HUES48 (cell line): ENCODE measurements around the gene GNAS-AS1.

ENCODE experiments used
- H3K27ac ChIP-seq: one replicate; pipeline ENCODE4 v1.7.0; 2013; ENCODE audit warnings: low read depth, low read length, inconsistent platforms
- H3K27me3 ChIP-seq: 2 replicates; pipeline ENCODE4 v1.6.1; 2013; ENCODE audit warnings: mild to moderate bottlenecking, low read length; ENCODE audit not compliant: control insufficient read depth, insufficient read depth
- H3K36me3 ChIP-seq: 2 replicates; pipeline ENCODE4 v1.6.1; 2013; ENCODE audit warnings: low read length; ENCODE audit not compliant: control insufficient read depth, insufficient read depth
- H3K4me1 ChIP-seq: 2 replicates; pipeline ENCODE4 v1.6.1; 2013; ENCODE audit warnings: mild to moderate bottlenecking, low read length; ENCODE audit not compliant: control insufficient read depth, insufficient read depth
- H3K4me3 ChIP-seq: 2 replicates; pipeline ENCODE4 v1.5.1; 2013; ENCODE audit warnings: mild to moderate bottlenecking, low read depth, low read length
- H3K9ac ChIP-seq: 2 replicates; pipeline ENCODE4 v1.6.1; 2013; ENCODE audit warnings: mild to moderate bottlenecking, low read depth, low read length, moderate library complexity
- H3K9me3 ChIP-seq: 2 replicates; pipeline ENCODE4 v1.6.1; 2013; ENCODE audit warnings: low read length; ENCODE audit not compliant: control insufficient read depth, insufficient read depth

GNAS-AS1 gene

DNA sequence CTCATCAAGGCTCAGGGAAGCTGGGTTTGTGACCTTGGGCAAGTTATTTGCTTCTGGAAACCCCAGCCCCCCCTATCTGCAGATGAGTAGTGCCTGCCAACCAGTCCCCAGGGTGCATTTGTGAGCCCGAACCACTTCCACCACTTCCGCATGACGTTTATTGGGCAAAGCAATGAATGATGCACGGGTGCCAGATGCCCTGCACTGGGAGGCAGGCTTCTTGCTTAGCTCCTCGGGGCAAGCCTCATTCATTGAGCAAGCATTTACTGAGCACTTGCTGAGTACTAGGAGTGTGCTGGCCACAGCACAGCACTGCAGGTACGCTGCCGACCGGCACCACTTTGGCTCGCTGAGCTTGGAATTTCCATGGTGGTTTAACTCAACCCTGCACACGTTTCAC, 60.2 kb downstream of the GNAS-AS1 start:
- Histone ChIP-seq H3K27me3 (no peaks in the 10 kb centered on the region), H3K9ac (no peak overlapping the region), H3K4me3 (no peak overlapping the region), H3K27ac (no peak overlapping the region), H3K9me3 (no peaks in the 10 kb centered on the region), H3K4me1 (0 out of 2 replicates have a peak, but pooled peaks cover 6% of the 10 kb centered on the region), H3K36me3 (no peaks in the 10 kb centered on the region)

DNA sequence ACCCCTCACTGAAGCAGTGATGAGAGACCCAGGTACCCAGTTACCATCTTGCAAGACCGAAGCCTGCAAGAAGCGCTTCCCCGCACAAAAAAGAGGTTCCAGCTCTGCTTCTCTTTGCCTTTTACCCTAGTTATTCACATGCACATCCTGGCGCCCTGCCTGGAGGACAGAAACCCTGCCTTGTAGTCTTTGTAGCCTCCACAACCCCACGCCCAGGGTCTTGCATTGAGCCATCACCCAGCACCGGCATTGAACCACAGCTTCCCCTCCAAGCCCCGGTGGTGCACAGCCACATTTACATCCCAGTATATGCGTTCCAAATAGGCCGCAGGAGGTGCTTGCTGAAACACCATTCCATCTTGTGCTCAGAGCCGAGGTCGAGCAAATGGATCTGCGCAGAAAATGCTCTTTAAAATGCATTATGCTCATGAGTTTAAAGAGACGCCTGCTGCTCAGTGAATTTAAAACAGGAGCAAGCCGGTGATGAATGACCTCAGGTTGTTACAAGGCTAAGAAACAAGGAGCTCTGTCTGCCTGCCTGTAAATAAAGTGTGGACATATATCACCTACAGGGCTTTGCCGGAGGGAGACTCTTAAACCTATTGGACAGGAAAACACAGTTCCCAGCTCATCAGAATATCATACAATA, 61.7 kb downstream of the GNAS-AS1 start:
- no peak overlapping the region for H3K9ac ChIP-seq

DNA sequence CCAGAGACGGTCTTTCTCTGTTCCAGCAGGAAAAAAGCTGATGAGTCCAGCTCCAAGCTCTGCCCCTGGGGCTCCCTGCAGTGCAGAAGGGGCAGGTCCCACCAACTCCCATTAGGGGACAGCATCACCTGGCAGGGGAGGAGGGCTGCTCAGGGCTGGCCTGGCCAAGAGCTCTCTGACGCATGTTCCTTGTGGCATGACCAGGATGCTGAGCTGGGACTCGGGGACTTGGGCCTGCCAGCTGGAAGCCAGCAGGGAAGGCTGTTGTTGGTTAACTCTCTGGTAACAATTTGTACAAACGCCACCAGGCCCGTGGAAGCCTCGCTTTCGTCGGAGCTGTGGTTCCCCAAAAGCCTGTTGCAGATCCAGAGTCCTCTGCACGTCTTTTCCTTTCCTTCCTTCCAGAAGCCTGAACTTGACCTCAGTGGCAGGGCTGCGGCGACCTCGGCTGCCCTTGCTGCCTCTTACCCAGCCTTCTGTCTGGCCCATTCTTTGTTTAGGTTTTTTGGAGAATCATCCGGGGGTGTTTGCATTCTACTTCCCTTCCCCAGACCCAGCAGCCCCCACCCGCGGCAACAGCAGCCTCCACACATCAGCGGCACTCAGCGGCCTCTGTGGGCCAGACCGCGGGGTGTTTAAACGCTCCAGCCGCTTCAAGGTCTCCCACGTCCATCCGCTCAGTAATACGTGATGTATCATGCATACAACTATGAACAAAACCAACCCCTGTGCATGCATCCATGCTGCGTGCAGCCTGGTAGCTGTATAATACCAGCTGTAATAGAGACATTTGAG, 63.3 kb downstream of the GNAS-AS1 start:
- Histone ChIP-seq H3K27me3 (peaks cover 2% of the 10 kb centered on the region; the same call in 1 of the 2 replicates), H3K27ac (no peak overlapping the region), H3K9me3 (no peaks in the 10 kb centered on the region), H3K4me1 (0 out of 2 replicates have a peak, but pooled peaks cover 6% of the 10 kb centered on the region), H3K36me3 (no peaks in the 10 kb centered on the region), H3K4me3 (no peak overlapping the region), H3K9ac (no peak overlapping the region)

More for the DNA sequence above, 61.7 kb downstream of the GNAS-AS1 start:
- Histone ChIP-seq H3K4me3 (no peak overlapping the region), H3K36me3 (no peaks in the 10 kb centered on the region), H3K27ac (no peak overlapping the region), H3K9me3 (no peaks in the 10 kb centered on the region), H3K27me3 (no peaks in the 10 kb centered on the region), H3K4me1 (0 out of 2 replicates have a peak, but pooled peaks cover 6% of the 10 kb centered on the region)

DNA sequence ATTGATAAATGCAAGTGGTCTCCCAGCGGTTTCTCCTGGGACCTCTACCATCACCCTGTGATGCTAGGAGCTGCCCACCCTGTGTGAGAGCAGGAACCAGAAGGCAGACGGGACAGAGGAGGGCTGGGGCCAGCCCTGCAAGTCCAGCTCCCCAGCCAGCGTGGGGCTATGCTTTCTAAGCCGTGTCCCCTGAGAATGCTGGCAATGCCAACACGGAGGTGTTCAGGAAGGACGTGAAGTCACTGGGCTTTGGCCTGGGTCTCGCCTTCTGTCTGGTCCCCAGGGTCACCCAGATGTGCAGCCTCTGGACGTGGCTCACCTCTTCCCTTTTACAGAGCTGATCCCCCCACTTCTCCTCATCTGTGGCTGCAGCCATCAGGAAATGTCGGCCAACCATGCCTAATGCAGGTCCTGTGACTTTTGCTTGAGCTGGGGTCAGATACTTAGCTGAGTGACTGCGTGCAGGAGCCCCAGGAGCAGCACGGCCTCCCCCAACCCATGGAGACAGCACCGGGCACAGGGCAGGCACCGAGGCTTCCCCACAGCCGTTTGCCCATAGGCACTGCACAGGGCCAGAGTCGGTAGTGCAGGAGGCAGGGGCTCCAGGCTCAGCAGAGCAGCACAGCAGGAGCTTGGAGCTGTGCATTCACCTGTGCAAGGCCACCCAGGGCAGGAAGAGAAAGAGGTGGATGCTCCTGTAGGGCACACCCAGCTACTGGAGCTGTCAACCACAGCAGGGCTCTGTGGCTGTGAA, 66.2 kb downstream of the GNAS-AS1 start:
- Histone ChIP-seq H3K9me3 (no peaks in the 10 kb centered on the region), H3K4me3 (no peak overlapping the region), H3K4me1 (peaks cover 7% of the 10 kb centered on the region), H3K36me3 (no peaks in the 10 kb centered on the region), H3K27ac (no peak overlapping the region), H3K9ac (no peak overlapping the region), H3K27me3 (peaks cover 2% of the 10 kb centered on the region; the same call in 1 of the 2 replicates)

DNA sequence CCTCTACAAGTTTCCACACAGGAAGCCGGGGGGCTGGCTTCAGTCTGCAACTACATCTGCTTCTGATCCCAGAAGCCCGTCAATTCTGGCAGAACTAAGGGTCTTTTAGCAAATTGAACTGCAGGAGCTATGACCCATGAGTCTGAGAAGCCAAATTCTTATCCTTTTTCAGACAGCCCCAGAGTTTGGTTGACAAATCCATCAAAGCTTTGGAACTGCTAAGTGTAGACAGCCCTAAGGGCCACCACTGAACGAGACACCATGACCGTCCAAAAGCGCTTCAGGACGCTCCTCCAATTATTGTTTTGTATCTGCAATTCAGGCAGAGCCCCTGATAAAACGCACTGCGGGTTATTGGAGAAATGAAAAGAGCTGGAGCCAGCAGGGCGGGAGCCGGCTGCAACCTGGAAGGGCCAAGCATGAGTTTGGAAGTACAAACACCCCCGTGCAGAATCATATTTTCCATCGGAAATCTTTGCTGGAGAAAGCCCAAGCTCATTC, 67.1 kb downstream of the GNAS-AS1 start:
- H3K27me3 ChIP-seq, result peaks cover 2% of the 10 kb centered on the region; the same call in 1 of the 2 replicates
- no peaks in the 10 kb centered on the region for H3K9me3 ChIP-seq
- no peaks in the 10 kb centered on the region for H3K36me3 ChIP-seq
- no peak overlapping the region for H3K27ac ChIP-seq
- H3K4me3 ChIP-seq, result no peak overlapping the region
- H3K9ac ChIP-seq, result no peak overlapping the region
- peaks cover 7% of the 10 kb centered on the region for H3K4me1 ChIP-seq

DNA sequence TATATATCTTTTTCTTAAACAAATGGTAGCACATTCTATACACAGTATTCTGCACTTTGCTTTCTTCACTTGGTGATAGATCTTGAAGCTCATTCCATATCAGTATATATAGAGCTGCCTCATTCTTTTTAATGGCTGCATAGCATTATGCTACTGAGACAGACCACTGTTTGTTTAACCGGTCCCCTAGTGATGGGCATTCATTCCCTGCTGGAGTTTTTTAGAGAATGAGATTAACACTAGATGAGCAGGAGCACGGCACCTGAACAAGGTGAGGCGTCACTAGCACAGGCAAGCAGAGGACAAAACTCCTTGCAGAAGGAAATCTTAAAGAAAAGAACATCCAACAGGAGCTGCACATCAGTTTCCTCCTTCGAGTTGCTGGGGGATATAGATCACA, 69.6 kb downstream of the GNAS-AS1 start:
- no peaks in the 10 kb centered on the region for H3K36me3 ChIP-seq
- H3K4me3 ChIP-seq, result no peak overlapping the region
- peaks cover 7% of the 10 kb centered on the region for H3K4me1 ChIP-seq
- H3K9me3 ChIP-seq, result no peaks in the 10 kb centered on the region
- no peak overlapping the region for H3K27ac ChIP-seq
- H3K27me3 ChIP-seq, result peaks cover 2% of the 10 kb centered on the region; the same call in 1 of the 2 replicates
- no peak overlapping the region for H3K9ac ChIP-seq

DNA sequence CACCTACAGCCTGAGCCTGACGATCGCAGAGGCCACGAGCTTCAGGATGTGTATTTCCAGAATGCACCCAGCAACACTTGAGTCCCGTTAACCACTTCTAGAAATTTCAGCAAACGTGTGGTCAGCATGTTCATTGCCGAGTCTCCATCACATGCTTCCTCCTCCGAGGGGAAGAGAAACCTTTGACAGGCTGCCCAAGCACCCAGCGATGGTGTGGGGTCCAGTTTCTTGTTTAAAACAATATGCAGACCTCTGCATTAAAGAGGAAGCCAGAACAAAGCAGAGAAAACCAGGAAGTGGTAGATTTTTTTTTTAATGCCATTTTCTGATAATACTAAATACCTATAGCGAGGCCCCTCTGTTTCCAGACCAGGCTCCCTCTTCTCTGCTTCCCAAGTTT, 71.9 kb downstream of the GNAS-AS1 start:
- no peaks in the 10 kb centered on the region for H3K36me3 ChIP-seq
- H3K27me3 ChIP-seq, result peaks cover 2% of the 10 kb centered on the region; the same call in 1 of the 2 replicates
- no peak overlapping the region for H3K4me3 ChIP-seq
- H3K9ac ChIP-seq, result no peak overlapping the region
- H3K4me1 ChIP-seq, result peaks cover 7% of the 10 kb centered on the region
- H3K9me3 ChIP-seq, result no peaks in the 10 kb centered on the region
- H3K27ac ChIP-seq, result no peak overlapping the region

DNA sequence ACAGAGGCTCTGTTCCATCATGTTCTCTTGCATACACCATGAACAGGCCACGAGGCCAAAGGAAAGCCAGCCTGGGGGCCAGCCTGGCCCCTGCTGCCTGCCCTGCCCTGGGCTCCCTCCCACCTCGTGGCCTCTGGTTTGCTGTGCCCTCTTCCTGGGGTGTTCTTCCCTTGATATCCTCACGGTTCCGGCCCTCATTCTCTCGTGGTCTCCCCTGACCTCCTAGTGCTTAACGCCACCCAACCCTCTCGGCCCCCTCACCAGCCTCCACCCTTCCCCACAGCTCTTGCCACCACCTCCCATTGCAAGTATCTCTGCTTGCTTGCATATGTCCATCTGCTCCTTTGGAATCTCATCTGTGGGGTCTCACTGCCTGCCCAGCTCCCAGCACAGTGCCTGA, 73.0 kb downstream of the GNAS-AS1 start:
- H3K27ac ChIP-seq, result no peak overlapping the region
- peaks cover 7% of the 10 kb centered on the region for H3K4me1 ChIP-seq
- H3K27me3 ChIP-seq, result no peaks in the 10 kb centered on the region; the same call in 1 of the 2 replicates
- H3K9me3 ChIP-seq, result no peaks in the 10 kb centered on the region
- H3K36me3 ChIP-seq, result no peaks in the 10 kb centered on the region
- no peak overlapping the region for H3K9ac ChIP-seq
- no peak overlapping the region for H3K4me3 ChIP-seq

DNA sequence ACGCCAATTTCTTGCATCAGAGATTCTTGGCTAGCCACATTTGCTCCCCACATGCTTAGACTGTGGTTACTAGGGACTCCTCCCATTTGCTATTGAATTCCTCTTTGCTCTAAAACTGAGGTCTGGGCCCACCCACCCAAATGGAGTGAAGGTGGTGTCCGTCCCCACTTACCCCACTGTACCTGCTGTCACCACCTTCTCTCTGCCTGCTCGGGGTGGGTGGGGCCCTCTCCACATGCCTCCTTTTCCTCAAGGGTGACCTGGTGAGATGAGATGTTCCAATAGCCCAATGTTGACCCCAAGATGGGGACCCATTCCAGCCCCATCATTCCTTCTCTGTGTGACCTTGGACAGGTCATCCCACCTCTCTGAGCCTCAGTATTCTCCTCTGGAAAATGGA, 74.6 kb downstream of the GNAS-AS1 start:
- Histone ChIP-seq H3K4me1 (no peaks in the 10 kb centered on the region), H3K4me3 (no peak overlapping the region), H3K9ac (no peak overlapping the region), H3K9me3 (no peaks in the 10 kb centered on the region), H3K27ac (no peak overlapping the region), H3K36me3 (no peaks in the 10 kb centered on the region), H3K27me3 (no peaks in the 10 kb centered on the region; the same call in 1 of the 2 replicates)

DNA sequence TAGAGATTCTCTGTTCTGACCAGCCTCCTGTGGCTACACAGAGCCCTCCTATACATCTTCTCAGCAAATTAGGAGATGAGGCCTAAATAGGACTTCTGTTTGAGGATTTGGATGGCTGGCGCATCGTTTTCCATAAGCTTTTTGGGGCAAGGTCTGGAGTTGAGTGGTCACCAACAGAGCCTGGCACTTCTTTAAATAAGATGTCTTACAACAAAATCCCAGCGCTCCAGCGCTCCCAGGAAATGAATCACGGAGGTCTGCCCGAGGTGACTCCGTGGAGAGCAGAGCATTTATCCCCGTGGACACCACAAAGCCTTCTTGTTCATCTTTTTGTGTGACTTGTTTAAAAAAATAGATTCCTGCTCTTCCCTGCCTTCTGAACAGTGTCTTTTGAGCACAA, 75.3 kb downstream of the GNAS-AS1 start:
- H3K36me3 ChIP-seq, result no peaks in the 10 kb centered on the region
- no peaks in the 10 kb centered on the region; the same call in 1 of the 2 replicates for H3K27me3 ChIP-seq
- H3K4me3 ChIP-seq, result no peak overlapping the region
- no peak overlapping the region for H3K27ac ChIP-seq
- no peaks in the 10 kb centered on the region for H3K9me3 ChIP-seq
- no peak overlapping the region for H3K9ac ChIP-seq
- H3K4me1 ChIP-seq, result no peaks in the 10 kb centered on the region
